Uterus (tissue), 2 donors: ENCODE measurements around the gene PLA1A.
"Not testable (repeated sequence)": the region's sequence is repeated elsewhere in the genome, so short reads cannot be mapped to it uniquely, and the experiment has no call there.

Experiments used
- POLR2A ChIP-seq, 2 donors: fragments of 450-650 bp; IDR thresholded peaks; one replicate each; pipeline ENCODE4 v1.6.1; 2016; ENCODE audit warnings: antibody characterized with exemption in 2 of 2, mild to moderate bottlenecking in 1 of 2, moderate library complexity in 1 of 2
- TF ChIP-seq, protein P1 (sequence below), 4 experiments: fragments of 200-600 bp in 2 of 4; fragments of 450-650 bp in 2 of 4; sonication (generic) in 2 of 4; IDR thresholded peaks; one replicate each; pipeline ENCODE4 v1.5.1; 2016 to 2019; ENCODE audit warnings: antibody characterized with exemption in 4 of 4, mild to moderate bottlenecking in 2 of 4, moderate library complexity in 1 of 4

DNA sequence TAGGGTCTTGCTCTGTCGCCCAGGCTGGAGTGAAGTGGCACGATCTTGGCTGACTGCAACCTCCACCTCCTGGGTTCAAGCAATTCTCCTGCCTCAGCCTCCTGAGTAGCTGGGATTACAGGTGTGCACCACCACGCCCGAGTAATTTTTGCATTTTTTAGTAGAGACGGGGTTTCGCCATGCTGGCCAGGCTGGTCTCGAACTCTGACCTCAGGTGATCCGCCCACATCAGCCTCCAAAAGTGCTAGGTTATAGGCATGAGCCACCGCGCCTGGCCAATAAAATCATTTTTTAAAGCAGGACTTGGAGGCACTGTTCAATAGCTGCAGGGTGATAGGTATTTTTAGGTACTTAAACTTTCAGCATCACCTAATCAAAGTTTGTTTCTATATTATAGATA is 80.5 kb downstream of the PLA1A start:
- TF ChIP-seq, protein P1, sequence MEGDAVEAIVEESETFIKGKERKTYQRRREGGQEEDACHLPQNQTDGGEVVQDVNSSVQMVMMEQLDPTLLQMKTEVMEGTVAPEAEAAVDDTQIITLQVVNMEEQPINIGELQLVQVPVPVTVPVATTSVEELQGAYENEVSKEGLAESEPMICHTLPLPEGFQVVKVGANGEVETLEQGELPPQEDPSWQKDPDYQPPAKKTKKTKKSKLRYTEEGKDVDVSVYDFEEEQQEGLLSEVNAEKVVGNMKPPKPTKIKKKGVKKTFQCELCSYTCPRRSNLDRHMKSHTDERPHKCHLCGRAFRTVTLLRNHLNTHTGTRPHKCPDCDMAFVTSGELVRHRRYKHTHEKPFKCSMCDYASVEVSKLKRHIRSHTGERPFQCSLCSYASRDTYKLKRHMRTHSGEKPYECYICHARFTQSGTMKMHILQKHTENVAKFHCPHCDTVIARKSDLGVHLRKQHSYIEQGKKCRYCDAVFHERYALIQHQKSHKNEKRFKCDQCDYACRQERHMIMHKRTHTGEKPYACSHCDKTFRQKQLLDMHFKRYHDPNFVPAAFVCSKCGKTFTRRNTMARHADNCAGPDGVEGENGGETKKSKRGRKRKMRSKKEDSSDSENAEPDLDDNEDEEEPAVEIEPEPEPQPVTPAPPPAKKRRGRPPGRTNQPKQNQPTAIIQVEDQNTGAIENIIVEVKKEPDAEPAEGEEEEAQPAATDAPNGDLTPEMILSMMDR (IDR thresholded peaks at IDR 0.05) = not testable (repeated sequence)
- not testable (repeated sequence) for TF ChIP-seq POLR2A (IDR thresholded peaks at IDR 0.05)
